ENCODE data around the gene GARNL3.

The GARNL3 gene

GRCh38 chr9:127313042-127313560 is 48.5 kb downstream of the GARNL3 start:
- no peak for DNase-seq

GRCh38 chr9:127314911-127315310 is 50.3 kb downstream of the GARNL3 start:
- DNase-seq: no peak

GRCh38 chr9:127316586-127317323 is 52.2 kb downstream of the GARNL3 start:
- DNase-seq: peak; percentile 15

- no peak for DNase-seq
Observed at GRCh38 chr9:127318651-127319167, 54.1 kb downstream of the GARNL3 start.

GRCh38 chr9:127319366-127320114 is 55.0 kb downstream of the GARNL3 start:
- no peak for DNase-seq

- no peak for DNase-seq
Observed at GRCh38 chr9:127320115-127320378, 55.5 kb downstream of the GARNL3 start.

- DNase-seq: no peak
Observed at GRCh38 chr9:127323393-127323792, 58.8 kb downstream of the GARNL3 start.

GRCh38 chr9:127330501-127330900 is 65.9 kb downstream of the GARNL3 start:
- DNase-seq: no peak

GRCh38 chr9:127333221-127334064 is 68.9 kb downstream of the GARNL3 start:
- no peak for DNase-seq

- DNase-seq: no peak
Observed at GRCh38 chr9:127334725-127335124, 70.2 kb downstream of the GARNL3 start.

GRCh38 chr9:127336086-127336485 is 71.5 kb downstream of the GARNL3 start:
- DNase-seq: no peak

- DNase-seq: no peak
Observed at GRCh38 chr9:127336506-127337352, 72.2 kb downstream of the GARNL3 start.

- DNase-seq: no peak
Observed at GRCh38 chr9:127340721-127341120, 76.1 kb downstream of the GARNL3 start.

- no peak for DNase-seq
Observed at GRCh38 chr9:127341152-127341551, 76.6 kb downstream of the GARNL3 start.

GRCh38 chr9:127344368-127345000 is 79.9 kb downstream of the GARNL3 start:
- no peak for DNase-seq

GRCh38 chr9:127345566-127345965 is 81.0 kb downstream of the GARNL3 start:
- DNase-seq: no peak

GRCh38 chr9:127346584-127346983 is 82.0 kb downstream of the GARNL3 start:
- no peak for DNase-seq

- no peak for DNase-seq
Observed at GRCh38 chr9:127347831-127348776, 83.5 kb downstream of the GARNL3 start.

GRCh38 chr9:127349483-127350113 is 85.0 kb downstream of the GARNL3 start:
- no peak for DNase-seq

All from stimulated activated CD4-positive, alpha-beta T cell treated with anti-CD3 and anti-CD28 coated beads, Interleukin-15, amount 100 ng/mL, for 24 hours (primary cell).